GM19397 (cell line): ENCODE results near the gene PRDM16.

Experiments used
- ATAC-seq: cut with Tn5 transposase; IDR thresholded peaks from one replicate; pipeline ENCODE4 v1.9.1; 2021; ENCODE audit warnings: mild to moderate bottlenecking, moderate library complexity; ENCODE audit not compliant: unreplicated experiment

Gene PRDM16

GRCh38 chr1:3249631-3250501 lies 180.9 kb downstream of the PRDM16 start:
- ATAC-seq, result no peak

- no peak for ATAC-seq
Measured at GRCh38 chr1:3250624-3251023, 181.6 kb downstream of the PRDM16 start.

GRCh38 chr1:3251099-3251806 lies 182.2 kb downstream of the PRDM16 start:
- ATAC-seq, result no peak

GRCh38 chr1:3251807-3252428 lies 182.9 kb downstream of the PRDM16 start:
- no peak for ATAC-seq

GRCh38 chr1:3255680-3256079 lies 186.7 kb downstream of the PRDM16 start:
- no peak for ATAC-seq

GRCh38 chr1:3257788-3258187 lies 188.8 kb downstream of the PRDM16 start:
- no peak for ATAC-seq

GRCh38 chr1:3258386-3259003 lies 189.5 kb downstream of the PRDM16 start:
- no peak for ATAC-seq

- no peak for ATAC-seq
Measured at GRCh38 chr1:3259020-3259419, 190.0 kb downstream of the PRDM16 start.

GRCh38 chr1:3261007-3261968 lies 192.3 kb downstream of the PRDM16 start:
- no peak for ATAC-seq

- ATAC-seq, result no peak
Measured at GRCh38 chr1:3261969-3262579, 193.1 kb downstream of the PRDM16 start.

- no peak for ATAC-seq
Measured at GRCh38 chr1:3262681-3263286, 193.8 kb downstream of the PRDM16 start.

- ATAC-seq, result no peak
Measured at GRCh38 chr1:3263790-3264189, 194.8 kb downstream of the PRDM16 start.

- ATAC-seq, result no peak
Measured at GRCh38 chr1:3264456-3264855, 195.5 kb downstream of the PRDM16 start.

- ATAC-seq, result no peak
Measured at GRCh38 chr1:3265835-3266805, 197.1 kb downstream of the PRDM16 start.

- no peak for ATAC-seq
Measured at GRCh38 chr1:3266870-3267549, 198.0 kb downstream of the PRDM16 start.

- ATAC-seq, result no peak
Measured at GRCh38 chr1:3267550-3268270, 198.7 kb downstream of the PRDM16 start.

GRCh38 chr1:3268281-3268680 lies 199.3 kb downstream of the PRDM16 start:
- no peak for ATAC-seq
